ENCODE results near the gene KPNA6.

DNA sequence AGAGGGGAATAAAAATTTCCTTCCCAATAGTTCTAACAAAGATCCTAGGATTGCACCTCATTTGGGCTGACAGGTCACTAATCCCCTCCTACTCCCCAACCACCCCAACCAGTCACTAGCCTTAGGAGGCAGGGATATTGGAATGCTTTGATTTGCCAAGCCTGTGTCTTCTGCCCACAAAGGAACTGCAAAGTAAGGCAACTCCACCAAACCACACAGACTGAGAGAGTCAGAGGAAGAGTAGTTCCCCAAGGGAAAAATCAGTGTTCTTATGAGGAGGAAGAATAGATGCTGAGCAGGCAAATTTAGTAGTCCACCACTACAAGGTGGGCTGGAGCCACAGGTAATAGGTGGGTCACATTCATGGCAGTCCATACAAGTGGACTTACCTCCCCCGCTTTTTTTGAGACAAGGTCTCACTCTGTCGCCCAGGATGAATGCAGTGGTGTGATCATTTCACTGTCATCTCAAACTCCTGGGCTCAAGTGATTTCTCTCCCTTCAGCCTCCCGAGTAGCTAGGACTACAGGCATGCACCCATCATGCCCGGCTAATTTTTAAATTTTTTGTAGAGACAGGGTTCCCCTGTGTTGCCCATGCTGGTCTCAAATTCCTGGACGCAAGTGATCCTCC, 38.8 kb upstream of the KPNA6 start:
- TF ChIP-seq, protein P1, sequence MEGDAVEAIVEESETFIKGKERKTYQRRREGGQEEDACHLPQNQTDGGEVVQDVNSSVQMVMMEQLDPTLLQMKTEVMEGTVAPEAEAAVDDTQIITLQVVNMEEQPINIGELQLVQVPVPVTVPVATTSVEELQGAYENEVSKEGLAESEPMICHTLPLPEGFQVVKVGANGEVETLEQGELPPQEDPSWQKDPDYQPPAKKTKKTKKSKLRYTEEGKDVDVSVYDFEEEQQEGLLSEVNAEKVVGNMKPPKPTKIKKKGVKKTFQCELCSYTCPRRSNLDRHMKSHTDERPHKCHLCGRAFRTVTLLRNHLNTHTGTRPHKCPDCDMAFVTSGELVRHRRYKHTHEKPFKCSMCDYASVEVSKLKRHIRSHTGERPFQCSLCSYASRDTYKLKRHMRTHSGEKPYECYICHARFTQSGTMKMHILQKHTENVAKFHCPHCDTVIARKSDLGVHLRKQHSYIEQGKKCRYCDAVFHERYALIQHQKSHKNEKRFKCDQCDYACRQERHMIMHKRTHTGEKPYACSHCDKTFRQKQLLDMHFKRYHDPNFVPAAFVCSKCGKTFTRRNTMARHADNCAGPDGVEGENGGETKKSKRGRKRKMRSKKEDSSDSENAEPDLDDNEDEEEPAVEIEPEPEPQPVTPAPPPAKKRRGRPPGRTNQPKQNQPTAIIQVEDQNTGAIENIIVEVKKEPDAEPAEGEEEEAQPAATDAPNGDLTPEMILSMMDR (IDR thresholded peaks at IDR 0.05), result no peak
- TF ChIP-seq POLR2A (IDR thresholded peaks at IDR 0.05), result no peak
